HG03442 (cell line): ENCODE data around the gene IFIT3.
"Not testable (repeated sequence)": the region's sequence is repeated elsewhere in the genome, so short reads cannot be mapped to it uniquely, and the experiment has no call there.

Experiments used
- ATAC-seq: cut with Tn5 transposase; IDR thresholded peaks from one replicate; pipeline ENCODE4 v1.9.1; 2021; ENCODE audit warnings: mild to moderate bottlenecking, moderate library complexity; ENCODE audit not compliant: unreplicated experiment

The IFIT3 gene

GRCh38 chr10:89303161-89303560 lies 24.6 kb upstream of the IFIT3 start:
- no peak for ATAC-seq

- ATAC-seq: no peak
Observed at GRCh38 chr10:89304026-89304425, 23.8 kb upstream of the IFIT3 start.

GRCh38 chr10:89304446-89304845 lies 23.4 kb upstream of the IFIT3 start:
- ATAC-seq: no peak

GRCh38 chr10:89304925-89305324 lies 22.9 kb upstream of the IFIT3 start:
- ATAC-seq: no peak

- no peak for ATAC-seq
Observed at GRCh38 chr10:89305766-89306433, 21.9 kb upstream of the IFIT3 start.

GRCh38 chr10:89306434-89307268 lies 21.1 kb upstream of the IFIT3 start:
- ATAC-seq: no peak

- ATAC-seq: no peak
Observed at GRCh38 chr10:89307269-89307577, 20.6 kb upstream of the IFIT3 start.

DNA sequence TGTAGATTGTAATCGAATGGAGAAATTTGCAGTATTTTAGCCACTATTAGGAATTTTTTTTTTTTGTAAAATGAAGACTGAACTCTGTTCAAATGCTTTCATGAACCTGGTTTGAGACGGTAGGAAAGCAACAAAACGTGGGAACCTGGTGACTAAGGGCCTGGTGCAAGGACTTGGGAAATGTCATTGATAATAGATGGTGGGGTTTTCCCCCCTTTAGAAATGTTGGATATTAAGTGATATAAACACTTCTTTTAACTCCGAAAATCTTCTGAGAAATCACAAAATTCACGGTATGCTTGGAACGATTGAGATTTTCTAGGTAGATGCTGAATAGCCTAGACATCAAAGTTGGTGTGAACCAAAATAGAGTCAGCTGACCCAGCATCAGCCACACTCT lies 19.5 kb upstream of the IFIT3 start:
- no peak for ATAC-seq

- no peak for ATAC-seq
Observed at GRCh38 chr10:89308736-89309135, 19.1 kb upstream of the IFIT3 start.

DNA sequence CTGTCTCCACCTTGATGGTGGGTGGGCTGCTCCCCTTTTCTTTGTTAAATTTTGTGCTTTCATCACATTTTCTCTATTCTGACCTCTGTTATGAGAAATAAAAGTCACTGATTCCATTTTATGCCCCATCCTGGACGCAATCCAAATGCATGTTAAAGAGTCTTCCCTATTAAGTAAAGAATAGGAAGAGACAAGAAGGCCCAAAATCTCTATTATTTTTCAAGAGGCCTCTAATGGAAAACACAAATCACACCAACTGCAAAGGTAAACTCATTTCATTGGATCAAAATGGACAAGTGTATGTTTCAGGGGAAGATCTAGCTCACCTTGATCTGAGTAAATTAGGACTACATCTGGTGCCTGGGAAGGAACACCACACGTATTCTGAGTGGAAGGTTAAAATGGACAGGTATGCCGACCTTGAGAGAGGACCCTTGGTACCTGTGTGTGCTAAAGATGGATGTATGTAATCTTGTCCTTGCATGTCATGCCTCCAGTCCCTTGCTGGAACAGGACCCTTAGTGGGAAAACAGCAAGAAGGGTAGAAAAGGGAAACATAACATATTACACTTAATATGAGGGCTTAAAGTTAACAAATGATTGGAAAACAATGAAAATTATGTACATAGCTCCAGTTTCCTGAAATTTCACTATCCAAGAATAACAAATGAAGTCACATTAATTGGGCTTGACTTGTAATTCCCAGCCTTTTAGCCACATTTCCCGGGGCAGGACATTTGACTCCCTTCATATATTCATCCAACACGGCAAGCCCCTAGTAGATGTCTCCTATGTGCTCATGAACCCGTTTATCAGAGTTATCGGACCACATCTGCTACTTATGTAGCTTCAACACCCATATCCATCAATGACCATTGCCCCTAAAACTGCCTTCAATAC lies 18.4 kb upstream of the IFIT3 start:
- ATAC-seq: no peak

GRCh38 chr10:89310056-89310893 lies 17.5 kb upstream of the IFIT3 start:
- ATAC-seq: no peak

DNA sequence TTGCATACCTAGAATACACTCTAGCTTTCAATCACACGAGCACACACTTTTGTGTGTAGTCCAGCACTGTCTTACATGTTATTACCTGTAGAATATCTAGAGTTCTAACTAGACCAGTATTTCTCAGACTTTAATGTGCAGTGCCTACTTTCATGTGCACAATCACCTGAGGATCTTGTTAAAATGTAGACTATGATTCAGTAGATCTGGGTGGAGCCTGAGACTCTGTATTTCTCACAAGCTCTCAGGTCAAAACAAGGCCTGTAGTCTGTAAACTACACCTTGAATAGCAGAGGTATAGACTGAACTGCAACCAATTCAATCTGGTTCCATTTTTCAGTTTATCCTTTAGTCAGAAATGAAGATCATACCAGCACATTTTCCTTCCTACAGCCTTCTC lies 14.8 kb upstream of the IFIT3 start:
- no peak for ATAC-seq

- ATAC-seq: no peak
Observed at GRCh38 chr10:89314676-89315075, 13.1 kb upstream of the IFIT3 start.

DNA sequence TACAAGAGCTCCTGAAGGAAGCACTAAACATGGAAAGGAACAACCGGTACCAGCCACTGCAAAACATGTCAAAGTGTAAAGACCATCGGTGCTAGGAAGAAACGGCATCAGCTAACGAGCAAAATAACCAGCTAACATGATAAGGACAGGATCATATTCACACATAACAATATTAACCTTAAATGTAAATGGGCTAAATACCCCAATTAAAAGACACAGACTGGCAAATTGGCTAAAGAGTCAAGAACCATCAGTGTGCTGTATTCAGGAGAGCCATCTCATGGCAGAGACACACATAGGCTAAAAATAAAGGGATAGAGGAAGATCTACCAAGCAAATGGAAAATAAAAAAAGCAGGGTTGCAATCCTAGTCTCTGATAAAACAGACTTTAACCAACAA lies 9.8 kb upstream of the IFIT3 start:
- ATAC-seq: not testable (repeated sequence)

DNA sequence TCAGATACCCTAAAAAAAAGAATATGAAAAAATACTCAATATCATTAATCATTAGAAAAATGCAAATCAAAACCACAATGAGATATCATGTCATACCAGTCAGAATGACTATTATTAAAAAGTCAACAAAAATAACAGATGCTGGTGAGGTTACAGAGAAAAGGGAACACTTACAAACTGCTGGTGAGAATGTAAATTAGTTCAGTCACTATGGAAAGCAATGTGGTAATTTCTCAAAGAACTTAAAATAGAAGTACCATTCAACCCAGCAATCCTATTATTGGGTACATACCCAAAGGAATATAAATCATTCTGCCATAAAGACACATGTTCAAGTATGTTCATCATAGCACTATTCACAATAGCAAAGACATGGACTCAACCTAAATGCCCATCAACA lies 2.7 kb upstream of the IFIT3 start:
- ATAC-seq: not testable (repeated sequence)

GRCh38 chr10:89325856-89326255 lies 1.9 kb upstream of the IFIT3 start:
- ATAC-seq: not testable (repeated sequence)

DNA sequence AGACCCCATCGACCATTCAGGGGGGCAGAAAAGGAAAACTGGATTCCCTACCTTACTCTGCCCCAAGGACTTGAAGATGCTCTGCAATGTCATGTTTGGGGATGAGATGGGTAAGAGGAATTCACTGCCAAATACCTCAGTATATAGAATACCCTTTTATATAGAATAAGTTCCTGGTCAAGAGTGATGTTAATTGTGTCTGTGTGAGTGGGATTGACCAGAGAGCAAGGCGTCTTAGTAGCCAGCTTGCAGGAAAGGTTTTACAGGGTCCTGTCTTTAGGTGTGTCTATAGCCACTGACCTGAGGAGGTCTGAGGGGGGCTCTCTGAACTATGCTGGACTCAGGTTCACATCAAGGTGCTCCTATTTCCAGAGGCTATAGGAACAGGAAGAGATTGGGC lies 1.4 kb downstream of the IFIT3 start:
- ATAC-seq: no peak

- ATAC-seq: not testable (repeated sequence)
Observed at GRCh38 chr10:89330014-89330413, 2.2 kb downstream of the IFIT3 start.

- ATAC-seq: no peak
Observed at GRCh38 chr10:89330537-89331212, 2.9 kb downstream of the IFIT3 start.

DNA sequence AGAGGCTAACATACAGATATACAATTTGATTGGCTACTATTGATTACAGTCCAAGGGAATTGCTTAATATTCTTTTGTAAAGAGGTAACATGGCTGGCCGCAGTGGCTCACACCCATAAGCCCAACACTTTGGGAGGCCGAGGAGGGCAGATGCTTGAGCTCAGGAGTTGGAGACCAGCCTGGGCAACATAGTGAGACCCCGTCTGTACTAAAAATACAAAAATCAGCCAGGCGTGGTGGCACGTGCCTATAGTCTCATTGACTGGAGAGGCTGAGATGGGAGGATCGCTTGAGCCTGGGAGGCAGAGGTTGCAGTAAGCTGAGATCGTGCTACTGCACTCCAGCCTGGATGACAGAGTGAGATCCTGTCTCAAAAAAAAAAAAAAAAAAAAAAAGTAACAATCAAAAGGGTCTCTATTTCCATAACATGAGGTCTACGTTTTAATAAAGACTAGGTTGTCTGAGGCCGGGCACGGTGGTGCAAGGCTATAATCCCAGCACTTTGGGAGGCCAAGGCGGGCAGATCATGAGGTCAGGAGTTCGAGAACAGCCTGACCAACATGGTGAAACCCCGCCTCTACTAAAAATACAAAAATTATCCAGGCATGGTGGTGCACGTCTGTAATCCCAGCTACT lies 3.8 kb downstream of the IFIT3 start:
- not testable (repeated sequence) for ATAC-seq
